Measurements from ENCODE around the gene BAMBI. TPM values are rescaled to one million over a fixed set of nuclear protein-coding genes. Genes with fewer than 3 reads are reported as not detected.

BAMBI gene
- total RNA-seq, 2 experiments from 2014 or later = not detected

- H3K27ac Mint-ChIP-seq = no peak overlapping the region
- H3K36me3 Mint-ChIP-seq (ENCODE audit: low read depth) = no peaks in the 10 kb centered on the region
- peaks cover 9% of the 10 kb centered on the region for H3K27me3 Mint-ChIP-seq
- DNase-seq = no peak
- ChIA-PET CTCF (no interaction called here), POLR2A (no interaction called here)
- H3K4me1 Mint-ChIP-seq = no peaks in the 10 kb centered on the region
- no peak overlapping the region for H3K4me3 Mint-ChIP-seq
- H3K9me3 Mint-ChIP-seq = no peaks in the 10 kb centered on the region
These were observed 17.2 kb downstream of the BAMBI start for GRCh38 chr10:28694530-28694929.

GRCh38 chr10:28698075-28698474 lies 20.8 kb downstream of the BAMBI start:
- no peaks in the 10 kb centered on the region for H3K4me1 Mint-ChIP-seq
- peaks cover 9% of the 10 kb centered on the region for H3K27me3 Mint-ChIP-seq
- no peak for DNase-seq
- H3K4me3 Mint-ChIP-seq = no peak overlapping the region
- H3K36me3 Mint-ChIP-seq (ENCODE audit: low read depth) = no peaks in the 10 kb centered on the region
- POLR2A ChIA-PET = no interaction called here
- H3K9me3 Mint-ChIP-seq = no peaks in the 10 kb centered on the region
- CTCF ChIA-PET = no interaction called here
- H3K27ac Mint-ChIP-seq = no peak overlapping the region

- Mint-ChIP-seq H3K27ac (no peak overlapping the region), H3K4me1 (no peaks in the 10 kb centered on the region), H3K4me3 (no peak overlapping the region), H3K9me3 (no peaks in the 10 kb centered on the region), H3K36me3 (ENCODE audit: low read depth) (no peaks in the 10 kb centered on the region), H3K27me3 (no peaks in the 10 kb centered on the region)
- no peak for DNase-seq
- ChIA-PET POLR2A (no interaction called here), CTCF (interaction anchor here (0.6 to 0.9 kb wide), 3 partner anchors 9 to 1010 kb away, joined by 3 to 5 read pairs (median 4); no protein-coding TSS in a partner anchor)
These were observed 27.3 kb downstream of the BAMBI start for GRCh38 chr10:28704464-28705161.

GRCh38 chr10:28705472-28705871 lies 28.2 kb downstream of the BAMBI start:
- Mint-ChIP-seq H3K4me1 (no peaks in the 10 kb centered on the region), H3K27ac (no peak overlapping the region), H3K9me3 (no peaks in the 10 kb centered on the region), H3K4me3 (no peak overlapping the region), H3K27me3 (no peaks in the 10 kb centered on the region), H3K36me3 (ENCODE audit: low read depth) (no peaks in the 10 kb centered on the region)
- no peak for DNase-seq
- ChIA-PET CTCF (no interaction called here), POLR2A (no interaction called here)

GRCh38 chr10:28709001-28709710 lies 31.8 kb downstream of the BAMBI start:
- Mint-ChIP-seq H3K4me1 (no peaks in the 10 kb centered on the region), H3K9me3 (no peaks in the 10 kb centered on the region), H3K27me3 (no peaks in the 10 kb centered on the region), H3K4me3 (no peak overlapping the region), H3K36me3 (ENCODE audit: low read depth) (no peaks in the 10 kb centered on the region), H3K27ac (no peak overlapping the region)
- ChIA-PET POLR2A (no interaction called here), CTCF (interaction anchor here (0.6 to 0.7 kb wide), 2 partner anchors 58 to 98 kb away, joined by 3 read pairs; no protein-coding TSS in a partner anchor)
- no peak for DNase-seq

GRCh38 chr10:28710202-28710886 lies 33.0 kb downstream of the BAMBI start:
- DNase-seq = no peak
- Mint-ChIP-seq H3K4me3 (no peak overlapping the region), H3K36me3 (ENCODE audit: low read depth) (no peaks in the 10 kb centered on the region), H3K4me1 (no peaks in the 10 kb centered on the region), H3K9me3 (no peaks in the 10 kb centered on the region), H3K27me3 (peaks cover under 1% of the 10 kb centered on the region), H3K27ac (no peak overlapping the region)
- POLR2A ChIA-PET = no interaction called here
- CTCF ChIA-PET = interaction anchor here (0.6 to 0.7 kb wide), 2 partner anchors 96 to 106 kb away, joined by 3 read pairs; no protein-coding TSS in a partner anchor

GRCh38 chr10:28711041-28711440 lies 33.7 kb downstream of the BAMBI start:
- peaks cover 2% of the 10 kb centered on the region for H3K27me3 Mint-ChIP-seq
- ChIA-PET POLR2A (no interaction called here), CTCF (no interaction called here)
- H3K4me3 Mint-ChIP-seq = no peak overlapping the region
- no peaks in the 10 kb centered on the region for H3K4me1 Mint-ChIP-seq
- no peak overlapping the region for H3K27ac Mint-ChIP-seq
- no peaks in the 10 kb centered on the region for H3K36me3 Mint-ChIP-seq (ENCODE audit: low read depth)
- no peak for DNase-seq
- H3K9me3 Mint-ChIP-seq = no peaks in the 10 kb centered on the region

- Mint-ChIP-seq H3K4me3 (no peak overlapping the region), H3K27me3 (peaks cover 2% of the 10 kb centered on the region), H3K9me3 (no peaks in the 10 kb centered on the region), H3K36me3 (ENCODE audit: low read depth) (no peaks in the 10 kb centered on the region), H3K4me1 (no peaks in the 10 kb centered on the region), H3K27ac (no peak overlapping the region)
- ChIA-PET POLR2A (no interaction called here), CTCF (interaction anchor here (0.6 kb wide), 1 partner anchor 106 kb away, joined by 4 read pairs; no protein-coding TSS in a partner anchor)
- no peak for DNase-seq
These were observed 34.5 kb downstream of the BAMBI start for GRCh38 chr10:28711776-28712175.

GRCh38 chr10:28713626-28714352 lies 36.5 kb downstream of the BAMBI start:
- Mint-ChIP-seq H3K27me3 (peaks cover 7% of the 10 kb centered on the region), H3K36me3 (ENCODE audit: low read depth) (no peaks in the 10 kb centered on the region), H3K9me3 (no peaks in the 10 kb centered on the region), H3K4me3 (no peak overlapping the region), H3K27ac (no peak overlapping the region), H3K4me1 (no peaks in the 10 kb centered on the region)
- ChIA-PET CTCF (interaction anchor here (0.6 to 1.2 kb wide), 3 partner anchors 12 to 942 kb away, joined by 3 read pairs; no protein-coding TSS in a partner anchor), POLR2A (no interaction called here)
- no peak for DNase-seq

- no peaks in the 10 kb centered on the region for H3K4me1 Mint-ChIP-seq
- no peaks in the 10 kb centered on the region for H3K36me3 Mint-ChIP-seq (ENCODE audit: low read depth)
- no peak overlapping the region for H3K27ac Mint-ChIP-seq
- peaks cover 10% of the 10 kb centered on the region for H3K27me3 Mint-ChIP-seq
- ChIA-PET CTCF (no interaction called here), POLR2A (no interaction called here)
- no peak overlapping the region for H3K4me3 Mint-ChIP-seq
- DNase-seq = no peak
- no peaks in the 10 kb centered on the region for H3K9me3 Mint-ChIP-seq
These were observed 37.2 kb downstream of the BAMBI start for GRCh38 chr10:28714401-28715053.

- H3K36me3 Mint-ChIP-seq (ENCODE audit: low read depth) = no peaks in the 10 kb centered on the region
These were observed 37.9 kb downstream of the BAMBI start for GRCh38 chr10:28715246-28715645.

GRCh38 chr10:28715757-28716156 lies 38.4 kb downstream of the BAMBI start:
- no peaks in the 10 kb centered on the region for H3K9me3 Mint-ChIP-seq
- no peak for DNase-seq
- H3K27me3 Mint-ChIP-seq = peaks cover 16% of the 10 kb centered on the region
- H3K36me3 Mint-ChIP-seq (ENCODE audit: low read depth) = no peaks in the 10 kb centered on the region
- POLR2A ChIA-PET = no interaction called here
- H3K4me3 Mint-ChIP-seq = no peak overlapping the region
- H3K27ac Mint-ChIP-seq = no peak overlapping the region
- no peaks in the 10 kb centered on the region for H3K4me1 Mint-ChIP-seq
- CTCF ChIA-PET = interaction anchor here (0.6 kb wide), 1 partner anchor 14 kb away, joined by 3 read pairs; no protein-coding TSS in a partner anchor

More at GRCh38 chr10:28715246-28715645, 37.9 kb downstream of the BAMBI start:
- DNase-seq = no peak
- Mint-ChIP-seq H3K4me1 (no peaks in the 10 kb centered on the region), H3K27ac (no peak overlapping the region), H3K4me3 (no peak overlapping the region), H3K9me3 (no peaks in the 10 kb centered on the region), H3K27me3 (peaks cover 16% of the 10 kb centered on the region)
- ChIA-PET POLR2A (no interaction called here), CTCF (no interaction called here)
